H1 (cell line): Measurements from ENCODE around the gene DRD5. TPM values are rescaled to one million over a fixed set of nuclear protein-coding genes. Genes with fewer than 3 reads are reported as not detected.
A peak's percentile ranks its signal among the peaks of the same experiment; 100 is the strongest.

Experiments used
- CTCF ChIA-PET: fragments of 300-600 bp; sonication (Branson Sonifier 250); formaldehyde crosslinking; loops from one replicate; lab custom pipeline; 2021; ENCODE audit not compliant: partially characterized antibody; lab: Charles Lee
- POLR2A ChIA-PET: fragments of 300-600 bp; sonication (Branson Sonifier 250); formaldehyde crosslinking; loops from one replicate; lab custom pipeline; 2021; ENCODE audit warnings: inconsistent platforms; ENCODE audit not compliant: partially characterized antibody; lab: Charles Lee
- DNase-seq, 2 experiments: peaks; one replicate each; pipeline versions ENCODE4 v3.0.0 to v3.0.0-alpha.2; 2010 to 2022; ENCODE audit warnings: low spot score in 2 of 2, low read depth in 1 of 2, mixed read lengths in 1 of 2
- FAIRE-seq: peaks from 2 replicates; lab custom pipeline; 2011; peaks lifted over from hg19 to GRCh38; lab: Jason Lieb, UNC
- H2AFZ ChIP-seq: 2 replicates; pipeline ENCODE4 v1.8.1; 2012; ENCODE audit warnings: low read length, inconsistent platforms
- H2AK5ac ChIP-seq: 2 replicates; pipeline ENCODE4 v1.6.1; 2013; ENCODE audit warnings: low read depth, low read length
- H2BK120ac ChIP-seq: replicated peaks from 2 replicates; pipeline ENCODE3; 2013; ENCODE audit warnings: low read depth, low read length, inconsistent platforms
- H2BK12ac ChIP-seq: 2 replicates; pipeline ENCODE4 v1.6.1; 2013; ENCODE audit warnings: low read depth, low read length
- H2BK15ac ChIP-seq: 2 replicates; pipeline ENCODE4 v1.6.1; 2013; ENCODE audit warnings: low read length
- H2BK20ac ChIP-seq: 2 replicates; pipeline ENCODE4 v1.6.1; 2013; ENCODE audit warnings: low read length
- H2BK5ac ChIP-seq: 2 replicates; pipeline ENCODE4 v1.6.1; 2013; ENCODE audit warnings: low read depth, low read length
- H3K14ac ChIP-seq: 2 replicates; pipeline ENCODE4 v1.6.1; 2013; ENCODE audit warnings: inconsistent platforms; ENCODE audit not compliant: insufficient read length
- H3K18ac ChIP-seq: 2 replicates; pipeline ENCODE4 v1.6.1; 2013; ENCODE audit warnings: low read length; ENCODE audit errors: extremely low read depth
- H3K23ac ChIP-seq: 2 replicates; pipeline ENCODE4 v1.6.1; 2013; ENCODE audit warnings: inconsistent platforms; ENCODE audit not compliant: insufficient read length
- H3K23me2 ChIP-seq: 2 replicates; pipeline ENCODE4 v1.6.1; 2013; ENCODE audit warnings: low read depth, low read length
- H3K27ac ChIP-seq: 2 replicates; pipeline ENCODE4 v1.6.1; 2011; ENCODE audit warnings: low read depth, low read length, inconsistent platforms
- H3K27me3 ChIP-seq, 4 experiments: replicated peaks in 1 of 4; 1 replicate in 1 of 4; 2 replicates in 3 of 4; pipeline versions ENCODE4 v1.6.1 to v1.8.1; 2011 to 2013; ENCODE audit warnings: low read length in 3 of 4, mild to moderate bottlenecking in 3 of 4, inconsistent platforms in 2 of 4, mixed read lengths in 2 of 4, moderate library complexity in 1 of 4; ENCODE audit not compliant: control insufficient read depth in 3 of 4, insufficient read depth in 3 of 4; ENCODE audit errors: extremely low read depth in 1 of 4
- H3K36me3 ChIP-seq, 4 experiments: 2 replicates each; pipeline versions ENCODE4 v1.6.1 to v1.8.1; 2011 to 2013; ENCODE audit warnings: mild to moderate bottlenecking in 4 of 4, low read length in 3 of 4, moderate library complexity in 2 of 4, control low read depth in 1 of 4, inconsistent platforms in 1 of 4; ENCODE audit not compliant: insufficient read depth in 4 of 4, control insufficient read depth in 2 of 4
- H3K4ac ChIP-seq: replicated peaks from 2 replicates; pipeline ENCODE3; 2013; ENCODE audit warnings: low read length, low read depth, mixed read lengths, inconsistent platforms; ENCODE audit not compliant: insufficient read length
- H3K4me1 ChIP-seq, 4 experiments: replicated peaks in 1 of 4; 1 replicate in 1 of 4; 2 replicates in 3 of 4; pipeline versions ENCODE4 v1.6.1 to v1.8.1; 2011 to 2013; ENCODE audit warnings: low read length in 3 of 4, inconsistent platforms in 2 of 4, mixed read lengths in 1 of 4; ENCODE audit not compliant: insufficient read depth in 4 of 4, control insufficient read depth in 3 of 4
- H3K4me2 ChIP-seq, 2 experiments: 2 replicates each; pipeline versions ENCODE4 v1.6.1 to v1.8.1; 2011 to 2013; ENCODE audit warnings: low read depth in 2 of 2, low read length in 2 of 2, control low read depth in 1 of 2, inconsistent platforms in 1 of 2, mild to moderate bottlenecking in 1 of 2; ENCODE audit not compliant: insufficient read depth in 1 of 2
- H3K4me3 ChIP-seq, 4 experiments: fragments of 200-600, 300-600 bp in 1 of 4; sonication (generic), shearing (Covaris generic), sonication (Bioruptor Twin) in 1 of 4; 2 replicates each; pipeline versions ENCODE4 v1.5.1 to v1.8.1; 2011 to 2016; ENCODE audit warnings: low read length in 4 of 4, low read depth in 3 of 4, control low read depth in 2 of 4, inconsistent platforms in 2 of 4, mild to moderate bottlenecking in 2 of 4, mixed read lengths in 1 of 4, moderate library complexity in 1 of 4; ENCODE audit not compliant: insufficient read depth in 2 of 4; ENCODE audit errors: extremely low read depth in 1 of 4
- H3K56ac ChIP-seq: replicated peaks from 2 replicates; pipeline ENCODE3; 2013; ENCODE audit warnings: low read depth, mild to moderate bottlenecking, mixed read lengths, low read length, inconsistent platforms; ENCODE audit not compliant: insufficient read length
- H3K79me1 ChIP-seq: 2 replicates; pipeline ENCODE4 v1.6.1; 2013; ENCODE audit warnings: low read depth, low read length, control low read depth
- H3K79me2 ChIP-seq, 2 experiments: 2 replicates each; pipeline versions ENCODE4 v1.6.1 to v1.8.1; 2012 to 2013; ENCODE audit warnings: low read length in 2 of 2, mild to moderate bottlenecking in 2 of 2, inconsistent platforms in 1 of 2; ENCODE audit not compliant: insufficient read depth in 2 of 2, control insufficient read depth in 1 of 2
- H3K9ac ChIP-seq, 4 experiments: replicated peaks in 1 of 4; 1 replicate in 1 of 4; 2 replicates in 3 of 4; pipeline versions ENCODE4 v1.6.1 to v1.8.1; 2011 to 2013; ENCODE audit warnings: low read depth in 3 of 4, low read length in 3 of 4, control low read depth in 2 of 4, mild to moderate bottlenecking in 2 of 4, moderate library complexity in 2 of 4, inconsistent platforms in 1 of 4; ENCODE audit errors: extremely low read depth in 1 of 4
- H3K9me3 ChIP-seq, 2 experiments: 2 replicates each; pipeline versions ENCODE4 v1.6.1 to v1.8.1; 2012 to 2013; ENCODE audit warnings: mild to moderate bottlenecking in 2 of 2, moderate library complexity in 2 of 2, control low read depth in 1 of 2, inconsistent platforms in 1 of 2, low read depth in 1 of 2, low read length in 1 of 2, mixed read lengths in 1 of 2; ENCODE audit not compliant: insufficient read depth in 2 of 2
- H4K20me1 ChIP-seq, 2 experiments: replicated peaks in 1 of 2; 2 replicates each; pipeline versions ENCODE3 to v1.8.1; 2011 to 2013; ENCODE audit warnings: inconsistent platforms in 2 of 2, low read length in 2 of 2, mild to moderate bottlenecking in 1 of 2; ENCODE audit not compliant: insufficient read depth in 2 of 2, control insufficient read depth in 1 of 2
- H4K5ac ChIP-seq: 2 replicates; pipeline ENCODE4 v1.6.1; 2013; ENCODE audit warnings: low read length, low read depth, mixed read lengths, inconsistent platforms; ENCODE audit not compliant: insufficient read length
- H4K8ac ChIP-seq: 2 replicates; pipeline ENCODE4 v1.8.0; 2013; ENCODE audit warnings: mild to moderate bottlenecking, moderate library complexity, low read length, inconsistent platforms; ENCODE audit not compliant: insufficient read depth; ENCODE audit errors: extremely low read depth
- H4K91ac ChIP-seq: replicated peaks from 2 replicates; pipeline ENCODE3; 2013; ENCODE audit warnings: low read length, mixed read lengths, inconsistent platforms; ENCODE audit not compliant: insufficient read length
- ATF2 ChIP-seq: IDR thresholded peaks from 2 replicates; pipeline ENCODE4 v1.6.1; 2012; ENCODE audit warnings: low read length, inconsistent platforms
- FOSL1 ChIP-seq: IDR thresholded peaks from 2 replicates; pipeline ENCODE4 v1.6.1; 2011; ENCODE audit warnings: mild to moderate bottlenecking, low read depth, low read length, moderate library complexity; ENCODE audit not compliant: insufficient read depth
- HDAC2 ChIP-seq, 2 experiments: fragments of 300-600 bp in 1 of 2; sonication (generic) in 1 of 2; IDR thresholded peaks; 2 replicates each; pipeline ENCODE4 v1.6.1; 2011 to 2012; ENCODE audit warnings: low read depth in 2 of 2, low read length in 2 of 2, mild to moderate bottlenecking in 2 of 2, moderate library complexity in 2 of 2, borderline replicate concordance in 1 of 2, inconsistent platforms in 1 of 2
- RAD21 ChIP-seq, 2 experiments: IDR thresholded peaks in 1 of 2; conservative IDR thresholded peaks in 1 of 2; 2 replicates each; pipeline ENCODE4 v1.6.1; 2011; ENCODE audit warnings: low read depth in 2 of 2, low read length in 2 of 2, improper control_type of control experiment in 1 of 2, inconsistent platforms in 1 of 2, mild to moderate bottlenecking in 1 of 2, moderate library complexity in 1 of 2
- SIX5 ChIP-seq: IDR thresholded peaks from 2 replicates; pipeline ENCODE4 v1.6.1; 2011; ENCODE audit warnings: mild to moderate bottlenecking, low read depth, low read length
- SP4 ChIP-seq: IDR thresholded peaks from 2 replicates; pipeline ENCODE4 v1.6.1; 2012; ENCODE audit warnings: low read length, inconsistent platforms
- WGBS, 2 experiments: shearing (Covaris generic) in 1 of 2; methylation state at CpG; one replicate each; pipeline versions ENCODE4 v1.1.6 to v1.1.7; 2013 to 2015; ENCODE audit warnings: low lambda C conversion rate in 2 of 2, mixed read lengths in 2 of 2, inconsistent platforms in 1 of 2, low coverage in 1 of 2, missing lambda C conversion rate in 1 of 2; ENCODE audit not compliant: insufficient replicate concordance in 2 of 2, insufficient coverage in 1 of 2, insufficient read length in 1 of 2; ENCODE audit errors: extremely low coverage in 1 of 2, missing lambda C conversion rate in 1 of 2; 5-methylcytosine and 5-hydroxymethylcytosine counted together
- polyA plus RNA-seq, 7 experiments: library from polyadenylated mRNA; depleted of rRNA in 3 of 7; stranded (reverse) in 5 of 7; unstranded in 2 of 7; fragments of >200 nt in 5 of 7; fragments of 200-250 nt in 2 of 7; gene quantifications; 1 replicate in 5 of 7; 2 replicates in 1 of 7; 4 replicates in 1 of 7; pipeline versions ENCODE4 v1.2.1 to v1.2.3, GENCODE V29; 2011 to 2013; ENCODE audit warnings: missing spikeins in 2 of 7, mixed read lengths in 2 of 7
- total RNA-seq: library from RNA; stranded (reverse); fragmentation: NEBNext Ultra II Directional; extraction: Animal tissue kit (Norgen Biotek cat#: 25700); gene quantifications from 2 replicates; pipeline ENCODE4 v1.2.1, GENCODE V29; 2021

Gene DRD5
- total and polyA plus RNA-seq, 2 of the 8 experiments (the other 6 are each of a cell fraction or from before 2014, with no cell fraction given) = 0.11 to 0.21 TPM

- no peak overlapping the region for H3K9ac ChIP-seq
- H3K56ac ChIP-seq = no peak overlapping the region
- TF ChIP-seq ATF2 (no peak), SP4 (no peak), FOSL1 (no peak), SIX5 (no peak), RAD21 (IDR thresholded peaks at IDR 0.05 in 1 of 2, conservative IDR thresholded peaks at IDR 0.05 in 1 of 2; ENCODE audit: low read depth in 2 of 2, low read length in 2 of 2) (no peak), HDAC2 (IDR thresholded peaks at IDR 0.05; ENCODE audit: borderline replicate concordance in 1 of 2, low read depth in 2 of 2, low read length in 2 of 2) (no peak)
- no peak overlapping the region for H4K8ac ChIP-seq
- H3K4ac ChIP-seq = no peak overlapping the region
- H3K27ac ChIP-seq = no peak overlapping the region
- H3K18ac ChIP-seq = no peak overlapping the region
- peak overlapping the region; percentile 51 to 79 for H3K4me2 ChIP-seq
- no peaks in the 10 kb centered on the region for H3K79me1 ChIP-seq
- H3K9me3 ChIP-seq = no peaks in the 10 kb centered on the region
- no peak overlapping the region for H3K14ac ChIP-seq
- ChIA-PET POLR2A (no interaction called here), CTCF (interaction anchor here (1.2 kb wide), 1 partner anchor 100 kb away, joined by 3 read pairs; no protein-coding TSS in a partner anchor)
- no peak overlapping the region for H3K23ac ChIP-seq
- H2AK5ac ChIP-seq = no peak overlapping the region
- DNase-seq = no peak
- H3K4me3 ChIP-seq = peak overlapping the region; percentile 29 to 66 (median 34); a peak in 7 of 8 replicates
- no peak overlapping the region for H4K91ac ChIP-seq
- H3K27me3 ChIP-seq = peaks cover 13 to 36% (median 31%) of the 10 kb centered on the region in 4 experiments
- H4K20me1 ChIP-seq = no peaks in the 10 kb centered on the region
- no peaks in the 10 kb centered on the region; the same call in 1 of the 2 replicates for H3K23me2 ChIP-seq
- H3K79me2 ChIP-seq = no peaks in the 10 kb centered on the region
- no peak overlapping the region for H2BK120ac ChIP-seq
- no peak overlapping the region for H2BK20ac ChIP-seq
- WGBS, 2 experiments = 80% methylated on average over 19 of the region's 22 CpGs; no CpG with 5 or more reads in 1 of the 2 experiments
- no peaks in the 10 kb centered on the region for H3K36me3 ChIP-seq
- H4K5ac ChIP-seq = no peak overlapping the region
- 0 out of 2 replicates have a peak overlapping the region, but pooled peaks have one; percentile 39 for H2BK12ac ChIP-seq
- no peaks in the 10 kb centered on the region; a peak in 1 of 7 replicates for H3K4me1 ChIP-seq
- H2BK5ac ChIP-seq = no peak overlapping the region
- no peak for FAIRE-seq
- H2AFZ ChIP-seq = 0 out of 2 replicates have a peak overlapping the region, but pooled peaks have one; percentile 50
- H2BK15ac ChIP-seq = no peak overlapping the region
These were observed 652 bp downstream of the DRD5 start for GRCh38 chr4:9782136-9782436.
